SK-N-SH (cell line): ENCODE data around the gene NOL4L. TPM values are rescaled to one million over a fixed set of nuclear protein-coding genes. Genes with fewer than 3 reads are reported as not detected.

Experiments
- CTCF ChIA-PET: fragments of 300-600, 350-600 bp; formaldehyde crosslinking; extraction: SDS; loops from one replicate; lab custom pipeline; 2021; lab: Yijun Ruan, JAX
- POLR2A ChIA-PET: fragments of 350-600 bp; sonication (Branson Sonifier 250); formaldehyde crosslinking; extraction: SDS; loops from one replicate; lab custom pipeline; 2020; ENCODE audit warnings: antibody characterized with exemption, inconsistent platforms; lab: Yijun Ruan, JAX
- DNase-seq: peaks from one replicate; pipeline ENCODE4 v3.0.0; 2012
- H2AFZ ChIP-seq: fragments of 200-600 bp; sonication (generic); 2 replicates; pipeline ENCODE4 v1.8.1; 2016; ENCODE audit warnings: antibody characterized with exemption, mild to moderate bottlenecking, low read depth
- H3F3A ChIP-seq: fragments of 200-600 bp; sonication (generic); replicated peaks from 2 replicates; pipeline ENCODE3; 2016; ENCODE audit warnings: antibody characterized with exemption, mild to moderate bottlenecking; ENCODE audit not compliant: insufficient read depth
- H3K27ac ChIP-seq, 2 experiments: fragments of 200-500 bp in 1 of 2; fragments of 200-600 bp in 1 of 2; sonication (Bioruptor generic) in 1 of 2; sonication (generic), shearing (Covaris generic) in 1 of 2; 2 replicates each; pipeline versions ENCODE4 v1.5.1 to v1.6.1; 2014 to 2016; ENCODE audit warnings: low read depth in 2 of 2, inconsistent platforms in 1 of 2, low read length in 1 of 2, mild to moderate bottlenecking in 1 of 2, mixed read lengths in 1 of 2
- H3K27me3 ChIP-seq: fragments of 200-600 bp; sonication (generic), shearing (Covaris generic); 2 replicates; pipeline ENCODE4 v1.6.1; 2016; ENCODE audit warnings: mixed run types; ENCODE audit not compliant: insufficient read depth
- H3K36me3 ChIP-seq, 2 experiments: fragments of 200-500 bp in 1 of 2; fragments of 200-600 bp in 1 of 2; sonication (Bioruptor generic) in 1 of 2; sonication (generic) in 1 of 2; replicated peaks in 1 of 2; 2 replicates each; pipeline versions ENCODE3 to v1.5.1; 2014 to 2016; ENCODE audit warnings: low read length in 1 of 2, mild to moderate bottlenecking in 1 of 2; ENCODE audit not compliant: insufficient read depth in 2 of 2, control insufficient read depth in 1 of 2
- H3K4me1 ChIP-seq, 2 experiments: fragments of 200-500 bp in 1 of 2; fragments of 200-600 bp in 1 of 2; sonication (Bioruptor generic) in 1 of 2; sonication (generic), shearing (Covaris generic) in 1 of 2; 2 replicates each; pipeline versions ENCODE4 v1.5.1 to v1.6.1; 2014 to 2016; ENCODE audit warnings: low read depth in 1 of 2, low read length in 1 of 2, mixed run types in 1 of 2; ENCODE audit not compliant: insufficient read depth in 2 of 2, control insufficient read depth in 1 of 2
- H3K4me2 ChIP-seq: fragments of 200-600 bp; sonication (generic), shearing (Covaris generic); 2 replicates; pipeline ENCODE4 v1.6.1; 2017; ENCODE audit warnings: mixed run types
- H3K4me3 ChIP-seq, 2 experiments: fragments of 200-500 bp in 1 of 2; fragments of 200-600 bp in 1 of 2; sonication (Bioruptor generic) in 1 of 2; sonication (generic), shearing (Covaris generic) in 1 of 2; 2 replicates each; pipeline versions ENCODE4 v1.5.1 to v1.8.1; 2014 to 2016; ENCODE audit warnings: low read depth in 2 of 2, inconsistent platforms in 1 of 2, low read length in 1 of 2, mild to moderate bottlenecking in 1 of 2, mixed read lengths in 1 of 2, moderate library complexity in 1 of 2
- H3K79me2 ChIP-seq: fragments of 200-600 bp; sonication (generic); 2 replicates; pipeline ENCODE4 v1.8.1; 2017; ENCODE audit warnings: mild to moderate bottlenecking; ENCODE audit not compliant: insufficient read depth
- H3K9ac ChIP-seq: fragments of 200-600 bp; sonication (generic); 2 replicates; pipeline ENCODE4 v1.6.1; 2017; ENCODE audit warnings: mixed run types
- H3K9me2 ChIP-seq: fragments of 200-600 bp; sonication (generic); 2 replicates; pipeline ENCODE4 v1.6.1; 2017; ENCODE audit warnings: mixed run types
- H3K9me3 ChIP-seq: fragments of 200-600 bp; sonication (generic); 2 replicates; pipeline ENCODE4 v1.6.1; 2017; ENCODE audit warnings: mixed run types, mild to moderate bottlenecking, moderate library complexity
- H4K20me1 ChIP-seq: fragments of 200-600 bp; sonication (generic); 2 replicates; pipeline ENCODE4 v1.6.1; 2017; ENCODE audit warnings: mild to moderate bottlenecking, mixed run types; ENCODE audit not compliant: insufficient read depth
- CHD2 ChIP-seq: fragments of 150-350 bp; IDR thresholded peaks from 2 replicates; pipeline ENCODE4 v1.6.1; 2018; ENCODE audit warnings: low read length; ENCODE audit not compliant: partially characterized antibody
- ELF1 ChIP-seq: IDR thresholded peaks from 2 replicates; pipeline ENCODE4 v1.4.0; 2012
- EP300 ChIP-seq, 2 experiments: IDR thresholded peaks; 2 replicates each; pipeline versions ENCODE4 v1.4.0 to v1.6.1; 2012; ENCODE audit warnings: borderline replicate concordance in 1 of 2, low read depth in 1 of 2, low read length in 1 of 2
- FOSL2 ChIP-seq: IDR thresholded peaks from 2 replicates; pipeline ENCODE4 v1.4.0; 2012; ENCODE audit warnings: low read depth, mild to moderate bottlenecking, moderate library complexity, borderline replicate concordance
- FOXM1 ChIP-seq: IDR thresholded peaks from 2 replicates; pipeline ENCODE4 v1.4.0; 2012; ENCODE audit warnings: low read depth, mild to moderate bottlenecking
- GABPA ChIP-seq: IDR thresholded peaks from 2 replicates; pipeline ENCODE4 v1.4.0; 2012; ENCODE audit warnings: low read depth, mild to moderate bottlenecking
- GATA2 ChIP-seq: sonication (generic); formaldehyde crosslinking; IDR thresholded peaks from 2 replicates; pipeline ENCODE4 v1.5.0; 2020; ENCODE audit warnings: mild to moderate bottlenecking, missing genetic modification reagents
- IRF3 ChIP-seq: fragments of 150-350 bp; IDR thresholded peaks from 2 replicates; pipeline ENCODE4 v1.6.1; 2016; ENCODE audit warnings: mild to moderate bottlenecking, low read depth, low read length
- JUND ChIP-seq: IDR thresholded peaks from 2 replicates; pipeline ENCODE4 v1.4.0; 2012
- RAD21 ChIP-seq: IDR thresholded peaks from 2 replicates; pipeline ENCODE4 v1.6.1; 2012; ENCODE audit warnings: mild to moderate bottlenecking, low read length
- RCOR1 ChIP-seq: fragments of 150-350 bp; IDR thresholded peaks from 2 replicates; pipeline ENCODE4 v1.6.1; 2017; ENCODE audit warnings: antibody characterized with exemption, low read length
- REST ChIP-seq: IDR thresholded peaks from 2 replicates; pipeline ENCODE4 v1.6.1; 2012; ENCODE audit warnings: mild to moderate bottlenecking, low read depth, low read length, moderate library complexity
- SMC3 ChIP-seq: IDR thresholded peaks from 2 replicates; pipeline ENCODE4 v1.6.1; 2012; ENCODE audit warnings: low read depth, low read length, improper control_type of control experiment
- TEAD4 ChIP-seq: IDR thresholded peaks from 2 replicates; pipeline ENCODE4 v1.4.0; 2012; ENCODE audit warnings: mild to moderate bottlenecking, borderline replicate concordance; ENCODE audit not compliant: insufficient read depth
- USF1 ChIP-seq: IDR thresholded peaks from 2 replicates; pipeline ENCODE4 v1.4.0; 2012; ENCODE audit warnings: low read depth, borderline replicate concordance
- USF2 ChIP-seq: fragments of 150-350 bp; IDR thresholded peaks from 2 replicates; pipeline ENCODE4 v1.6.1; 2017; ENCODE audit warnings: antibody characterized with exemption, low read length, low read depth, borderline replicate concordance
- YY1 ChIP-seq: IDR thresholded peaks from 2 replicates; pipeline ENCODE4 v1.4.0; 2012; ENCODE audit warnings: low read depth, mild to moderate bottlenecking
- WGBS: methylation state at CpG from one replicate; pipeline ENCODE4 v1.1.6; 2017; ENCODE audit warnings: low lambda C conversion rate; 5-methylcytosine and 5-hydroxymethylcytosine counted together
- polyA plus RNA-seq, 3 experiments: library from polyadenylated mRNA; depleted of rRNA; stranded (reverse); fragments of >200 nt; gene quantifications; 2 replicates each; pipeline ENCODE4 v1.2.3, GENCODE V29; 2012

NOL4L gene
- polyA plus RNA-seq, 1 of the 3 experiments (the other 2 are of a cell fraction), result 14.3 TPM

GRCh38 chr20:32606107-32606506, 21.0 kb upstream of the NOL4L start (continued):
- TF ChIP-seq REST (no peak), TEAD4 (no peak), CHD2 (no peak), EP300 (IDR thresholded peaks at IDR 0.05; ENCODE audit: borderline replicate concordance in 1 of 2, low read depth in 1 of 2, low read length in 1 of 2) (no peak), RAD21 (no peak), ELF1 (no peak), FOXM1 (no peak), JUND (no peak), SMC3 (no peak)

- H2AFZ ChIP-seq, result no peak overlapping the region
- 62% methylated on average over 11 of the region's 12 CpGs for WGBS
- peaks cover 15% of the 10 kb centered on the region; the same call in 1 of the 2 replicates for H3K27me3 ChIP-seq
- H3K9me3 ChIP-seq, result no peaks in the 10 kb centered on the region
- H3K9ac ChIP-seq, result no peak overlapping the region
- no peak overlapping the region for H3K4me2 ChIP-seq
- no peaks in the 10 kb centered on the region for H4K20me1 ChIP-seq
- no peak overlapping the region for H3K4me3 ChIP-seq
- no peak overlapping the region for H3K27ac ChIP-seq
- TF ChIP-seq IRF3 (no peak), GABPA (no peak), SMC3 (no peak), FOSL2 (no peak), RCOR1 (no peak), EP300 (IDR thresholded peaks at IDR 0.05; ENCODE audit: borderline replicate concordance in 1 of 2, low read depth in 1 of 2, low read length in 1 of 2) (no peak), USF1 (no peak), USF2 (no peak), GATA2 (CRISPR knock-in tag) (no peak), CHD2 (no peak), RAD21 (no peak), FOXM1 (no peak), YY1 (no peak)
- TF ChIP-seq, all 33 proteins: peak for 0
- H3K9me2 ChIP-seq, result no peaks in the 10 kb centered on the region
- no peaks in the 10 kb centered on the region for H3F3A ChIP-seq
- ChIA-PET CTCF (no interaction called here), POLR2A (no interaction called here)
- H3K36me3 ChIP-seq, result no peaks in the 10 kb centered on the region
- no peak for DNase-seq
- H3K4me1 ChIP-seq, result peaks cover 0 to 10% of the 10 kb centered on the region in 2 experiments; a peak in 1 of 4 replicates
- no peaks in the 10 kb centered on the region for H3K79me2 ChIP-seq
Observed at GRCh38 chr20:32605167-32605656, 20.1 kb upstream of the NOL4L start.
